MCF 10A (cell line): ENCODE data around the gene BCAT1. TPM values are rescaled to one million over a fixed set of nuclear protein-coding genes. Genes with fewer than 3 reads are reported as not detected.

ENCODE experiments used
- BruUV-seq: library from RNA; stranded (reverse); fragments of 400-500 nt; replicated peaks from 2 replicates; lab custom pipeline; 2021; lab: Mats Ljungman, UMichigan
- CTCF ChIA-PET: fragments of 300-600 bp; sonication (Branson Sonifier 250); formaldehyde crosslinking; extraction: SDS; loops from one replicate; lab custom pipeline; 2021; ENCODE audit warnings: antibody characterized with exemption, inconsistent platforms; lab: Yijun Ruan, JAX
- POLR2A ChIA-PET: fragments of 300-600, 350-650 bp; sonication (Branson Sonifier 250); formaldehyde crosslinking; extraction: SDS; loops from one replicate; lab custom pipeline; 2020; ENCODE audit warnings: antibody characterized with exemption, inconsistent platforms; lab: Yijun Ruan, JAX
- DNase-seq: peaks from one replicate; pipeline ENCODE4 v3.0.0-alpha.2; 2018; ENCODE audit not compliant: unreplicated experiment
- H3K27ac Mint-ChIP-seq: one replicate; pipeline ENCODE4 v1.8.0; 2022; ENCODE audit warnings: mild to moderate bottlenecking, low read depth, mixed read lengths; ENCODE audit not compliant: unreplicated experiment
- H3K27me3 Mint-ChIP-seq: one replicate; pipeline ENCODE4 v1.8.0; 2022; ENCODE audit warnings: mixed read lengths; ENCODE audit not compliant: insufficient read depth, unreplicated experiment
- H3K36me3 Mint-ChIP-seq: one replicate; pipeline ENCODE4 v1.8.0; 2022; ENCODE audit warnings: mild to moderate bottlenecking, moderate library complexity, mixed read lengths; ENCODE audit not compliant: insufficient read depth, unreplicated experiment
- H3K4me1 Mint-ChIP-seq: one replicate; pipeline ENCODE4 v1.8.0; 2022; ENCODE audit warnings: mixed read lengths; ENCODE audit not compliant: insufficient read depth, unreplicated experiment
- H3K4me3 Mint-ChIP-seq: one replicate; pipeline ENCODE4 v1.8.0; 2022; ENCODE audit warnings: mild to moderate bottlenecking, moderate library complexity, mixed read lengths; ENCODE audit not compliant: unreplicated experiment
- H3K9me3 Mint-ChIP-seq: one replicate; pipeline ENCODE4 v1.8.0; 2022; ENCODE audit warnings: mixed read lengths; ENCODE audit not compliant: unreplicated experiment
- CTCF ChIP-seq: fragments of 200-600 bp; IDR thresholded peaks from one replicate; pipeline ENCODE4 v1.8.0; 2022; ENCODE audit warnings: antibody characterized with exemption, mild to moderate bottlenecking; ENCODE audit not compliant: unreplicated experiment
- intact Hi-C: fragments of 100-400 bp; cut with micrococcal nuclease; formaldehyde crosslinking; loops from 2 replicates; pipeline ENCODE4 v1.14.1; 2022
- total RNA-seq: library from RNA; stranded (reverse); gene quantifications from 2 replicates; pipeline ENCODE4 v1.2.3, GENCODE V29; 2022

BCAT1 gene
- total RNA-seq, 1 experiment from 2014 or later: 0.12 TPM

- H3K27ac Mint-ChIP-seq: no peak overlapping the region
- intact Hi-C loops: loop anchor here (10.0 kb wide), 1 partner anchor 143 kb away; no protein-coding TSS in a partner anchor
- no peak overlapping the region for H3K4me3 Mint-ChIP-seq
- DNase-seq: no peak
- no peaks in the 10 kb centered on the region for H3K36me3 Mint-ChIP-seq
- ChIA-PET POLR2A (interaction anchor here (0.7 kb wide), 1 partner anchor 824 kb away, joined by 3 read pairs; no protein-coding TSS in a partner anchor), CTCF (interaction anchor here (0.6 to 4.5 kb wide), 7 partner anchors 9 to 302 kb away, joined by 3 to 20 read pairs (median 3); no protein-coding TSS in a partner anchor)
- H3K27me3 Mint-ChIP-seq: no peaks in the 10 kb centered on the region
- H3K4me1 Mint-ChIP-seq: peaks cover 18% of the 10 kb centered on the region
- no TSS peak for BruUV-seq
- no peaks in the 10 kb centered on the region for H3K9me3 Mint-ChIP-seq
- no peak for TF ChIP-seq CTCF
Observed at GRCh38 chr12:24851341-24851740, 97.6 kb downstream of the BCAT1 start.

GRCh38 chr12:24850496-24850895 is 98.4 kb downstream of the BCAT1 start:
- no TSS peak for BruUV-seq
- Mint-ChIP-seq H3K36me3 (no peaks in the 10 kb centered on the region), H3K27ac (no peak overlapping the region), H3K9me3 (no peaks in the 10 kb centered on the region), H3K27me3 (no peaks in the 10 kb centered on the region), H3K4me3 (no peak overlapping the region), H3K4me1 (peaks cover 18% of the 10 kb centered on the region)
- intact Hi-C loops: loop anchor here (10.0 kb wide), 1 partner anchor 144 kb away; no protein-coding TSS in a partner anchor
- ChIA-PET POLR2A (interaction anchor here (1.0 kb wide), 1 partner anchor 11 kb away, joined by 3 read pairs; no protein-coding TSS in a partner anchor), CTCF (interaction anchor here (0.7 to 4.5 kb wide), 3 partner anchors 9 to 60 kb away, joined by 3 to 20 read pairs (median 3); no protein-coding TSS in a partner anchor)
- DNase-seq: no peak
- TF ChIP-seq CTCF: no peak

- Mint-ChIP-seq H3K36me3 (no peaks in the 10 kb centered on the region), H3K9me3 (no peaks in the 10 kb centered on the region), H3K4me1 (peaks cover 15% of the 10 kb centered on the region), H3K27me3 (no peaks in the 10 kb centered on the region), H3K27ac (no peak overlapping the region), H3K4me3 (no peak overlapping the region)
- TF ChIP-seq CTCF: no peak
- intact Hi-C loops: no loop called here
- DNase-seq: no peak
- ChIA-PET CTCF (no interaction called here), POLR2A (no interaction called here)
- BruUV-seq: no TSS peak
Observed at GRCh38 chr12:24848941-24849477, 99.9 kb downstream of the BCAT1 start.

- POLR2A ChIA-PET: interaction anchor here (0.6 kb wide), 2 partner anchors 296 to 443 kb away, joined by 4 read pairs; no protein-coding TSS in a partner anchor
- BruUV-seq: no TSS peak
- Mint-ChIP-seq H3K27me3 (no peaks in the 10 kb centered on the region), H3K4me1 (no peaks in the 10 kb centered on the region), H3K36me3 (no peaks in the 10 kb centered on the region), H3K27ac (no peak overlapping the region), H3K9me3 (no peaks in the 10 kb centered on the region), H3K4me3 (no peak overlapping the region)
- CTCF ChIA-PET: no interaction called here
- intact Hi-C loops: no loop called here
- no peak for TF ChIP-seq CTCF
- DNase-seq: no peak
Observed at GRCh38 chr12:24846689-24847088, 102.2 kb downstream of the BCAT1 start.
